HepG2 (cell line): ENCODE measurements around the gene FANCL. TPM values are rescaled to one million over a fixed set of nuclear protein-coding genes. Genes with fewer than 3 reads are reported as not detected.
A peak's percentile ranks its signal among the peaks of the same experiment; 100 is the strongest.

ENCODE experiments used
- DRAP1 ChIP-seq: IDR thresholded peaks from 2 replicates; pipeline ENCODE4 v1.6.1; 2016; ENCODE audit warnings: missing genetic modification reagents, missing compliant biosample characterization
- E2F5 ChIP-seq: sonication (generic); formaldehyde crosslinking; conservative IDR thresholded peaks from 2 replicates; pipeline ENCODE4 v1.4.0; 2020; ENCODE audit warnings: missing genetic modification reagents
- ELF4 ChIP-seq: sonication (generic); formaldehyde crosslinking; IDR thresholded peaks from 2 replicates; pipeline ENCODE4 v1.5.0; 2020; ENCODE audit warnings: missing genetic modification reagents, mild to moderate bottlenecking, moderate library complexity, borderline replicate concordance
- FOXM1 ChIP-seq: sonication (generic); formaldehyde crosslinking; IDR thresholded peaks from 2 replicates; pipeline ENCODE4 v1.5.0; 2020; ENCODE audit warnings: missing genetic modification reagents
- GABPA ChIP-seq, 2 experiments: IDR thresholded peaks; 2 replicates each; pipeline ENCODE4 v1.6.1; 2011 to 2016; ENCODE audit warnings: low read depth in 2 of 2, low read length in 1 of 2, missing biosample characterization in 1 of 2, missing genetic modification characterization in 1 of 2
- HOXA3 ChIP-seq: sonication (generic); formaldehyde crosslinking; IDR thresholded peaks from 2 replicates; pipeline ENCODE4 v1.5.0; 2020; ENCODE audit warnings: missing genetic modification reagents
- HOXD1 ChIP-seq: sonication (generic); formaldehyde crosslinking; IDR thresholded peaks from 2 replicates; pipeline ENCODE4 v1.5.0; 2020; ENCODE audit warnings: missing genetic modification reagents
- IKZF4 ChIP-seq: sonication (generic); formaldehyde crosslinking; IDR thresholded peaks from 2 replicates; pipeline ENCODE4 v1.5.1; 2020; ENCODE audit warnings: borderline replicate concordance, mild to moderate bottlenecking, low read depth, missing genetic modification reagents; ENCODE audit errors: not compliant biosample characterization
- KAT2B ChIP-seq: fragments of 150-350 bp; IDR thresholded peaks from 2 replicates; pipeline ENCODE4 v1.6.1; 2014; ENCODE audit warnings: low read depth, low read length, borderline replicate concordance
- KAT7 ChIP-seq: IDR thresholded peaks from 2 replicates; pipeline ENCODE4 v1.6.1; 2018; ENCODE audit warnings: borderline replicate concordance, missing compliant biosample characterization
- PITX1 ChIP-seq: sonication (generic); formaldehyde crosslinking; IDR thresholded peaks from 2 replicates; pipeline ENCODE4 v1.5.1; 2020; ENCODE audit warnings: mild to moderate bottlenecking, missing genetic modification reagents
- RBFOX2 ChIP-seq: fragments of 200-400 bp; formaldehyde crosslinking; IDR thresholded peaks from 2 replicates; pipeline ENCODE4 v1.6.1; 2017; ENCODE audit warnings: low read depth, mild to moderate bottlenecking, low read length
- SNAPC5 ChIP-seq: sonication (generic); formaldehyde crosslinking; IDR thresholded peaks from 2 replicates; pipeline ENCODE4 v1.8.1; 2023; ENCODE audit warnings: mild to moderate bottlenecking, missing genetic modification reagents, borderline replicate concordance
- TCF12 ChIP-seq, 2 experiments: fragments of 450-650 bp in 1 of 2; sonication (generic) in 1 of 2; formaldehyde crosslinking in 1 of 2; IDR thresholded peaks; 2 replicates each; pipeline versions ENCODE4 v1.6.1 to v1.8.0; 2017 to 2022; ENCODE audit warnings: antibody characterized with exemption in 1 of 2, mild to moderate bottlenecking in 1 of 2, missing genetic modification reagents in 1 of 2, moderate library complexity in 1 of 2
- TP53 ChIP-seq: sonication (generic); formaldehyde crosslinking; conservative IDR thresholded peaks from 2 replicates; pipeline ENCODE4 v1.4.0; 2020; ENCODE audit warnings: missing genetic modification reagents
- TRIM22 ChIP-seq: fragments of 450-650 bp; IDR thresholded peaks from 2 replicates; pipeline ENCODE4 v1.6.1; 2017
- ZEB1 ChIP-seq: IDR thresholded peaks from 2 replicates; pipeline ENCODE4 v1.6.1; 2012; ENCODE audit warnings: mild to moderate bottlenecking, low read depth, inconsistent platforms; ENCODE audit not compliant: insufficient replicate concordance
- ZFP36 ChIP-seq: fragments of 150-350 bp; IDR thresholded peaks from 2 replicates; pipeline ENCODE4 v1.6.1; 2018; ENCODE audit warnings: borderline replicate concordance, low read length, low read depth; ENCODE audit not compliant: partially characterized antibody
- ZFP91 ChIP-seq: sonication (generic); formaldehyde crosslinking; IDR thresholded peaks from 2 replicates; pipeline ENCODE4 v1.9.0; 2022; ENCODE audit warnings: missing genetic modification reagents, mild to moderate bottlenecking, borderline replicate concordance
- ZNF296 ChIP-seq: sonication (generic); formaldehyde crosslinking; conservative IDR thresholded peaks from 2 replicates; pipeline ENCODE4 v1.5.0; 2020; ENCODE audit warnings: mild to moderate bottlenecking, missing genetic modification reagents
- ZNF510 ChIP-seq: sonication (generic); formaldehyde crosslinking; IDR thresholded peaks from 2 replicates; pipeline ENCODE4 v1.4.0; 2020; ENCODE audit warnings: low read depth, mild to moderate bottlenecking, missing genetic modification reagents
- ZNF556 ChIP-seq: sonication (generic); formaldehyde crosslinking; IDR thresholded peaks from 2 replicates; pipeline ENCODE4 v1.4.0; 2020; ENCODE audit warnings: mild to moderate bottlenecking, missing genetic modification reagents, borderline replicate concordance
- ZNF557 ChIP-seq: sonication (generic); formaldehyde crosslinking; IDR thresholded peaks from 2 replicates; pipeline ENCODE4 v1.4.0; 2020; ENCODE audit warnings: missing genetic modification reagents
- ZNF83 ChIP-seq: sonication (generic); formaldehyde crosslinking; IDR thresholded peaks from 2 replicates; pipeline ENCODE4 v1.4.0; 2020; ENCODE audit warnings: missing genetic modification reagents, mild to moderate bottlenecking, borderline replicate concordance
- ZSCAN25 ChIP-seq: sonication (generic); formaldehyde crosslinking; IDR thresholded peaks from 2 replicates; pipeline ENCODE4 v1.8.0; 2022; ENCODE audit warnings: mild to moderate bottlenecking, missing genetic modification reagents
- polyA plus RNA-seq, 8 experiments: library from polyadenylated mRNA; depleted of rRNA in 3 of 8; stranded (reverse) in 7 of 8; unstranded in 1 of 8; fragments of >200 nt; fragmentation: Illumina TruSeq in 4 of 8; extraction: Trizol in 4 of 8; gene quantifications; 2 replicates each; pipeline versions ENCODE4 v1.2.1 to v1.2.3, GENCODE V29; 2011 to 2016; ENCODE audit warnings: low read depth in 4 of 8, missing spikeins in 1 of 8, mixed read lengths in 1 of 8; ENCODE audit not compliant: insufficient read depth in 1 of 8
- total RNA-seq, 5 experiments: library from RNA; depleted of rRNA; stranded (reverse); fragments of >200 nt; fragmentation: Illumina TruSeq; extraction: Trizol; gene quantifications; 2 replicates each; pipeline ENCODE4 v1.2.3, GENCODE V29; 2016; ENCODE audit warnings: low read depth in 1 of 5

The FANCL gene
- total and polyA plus RNA-seq, 2 of the 13 experiments (the other 11 are each of a cell fraction or from before 2014, with no cell fraction given): 40.7 to 66.8 TPM

GRCh38 chr2:58240670-58241545, at the start of gene FANCL (continued):
- no peak; the same call in 1 of the 2 replicates for TF ChIP-seq SNAPC5 (CRISPR knock-in tag)
- peak; percentile 74 for TF ChIP-seq ZEB1
- TF ChIP-seq E2F5: peak; percentile 98
- peak; percentile 99 for TF ChIP-seq ZNF510 (CRISPR knock-in tag)
- 0 out of 2 replicates have a peak, but pooled peaks have one; percentile 71 for TF ChIP-seq FOXM1 (CRISPR knock-in tag)
- TF ChIP-seq TCF12 (IDR thresholded peaks at IDR 0.05): no peak
- peak; percentile 64; the same call in 1 of the 2 replicates for TF ChIP-seq TCF12 (CRISPR knock-in tag; IDR thresholded peaks at IDR 0.05)
- peak; percentile 91 for TF ChIP-seq PITX1 (CRISPR knock-in tag)
- peak; percentile 97 for TF ChIP-seq ZNF556 (CRISPR knock-in tag)
- peak; percentile 49 for TF ChIP-seq ZNF557 (CRISPR knock-in tag)
- peak; percentile 92 for TF ChIP-seq RBFOX2
- TF ChIP-seq ZNF296 (CRISPR knock-in tag): no peak
- 0 out of 2 replicates have a peak, but pooled peaks have one; percentile 19 for TF ChIP-seq TP53 (CRISPR knock-in tag)
- peak; percentile 82 for TF ChIP-seq DRAP1 (CRISPR knock-in tag)
- no peak for TF ChIP-seq HOXD1
- no peak for TF ChIP-seq KAT2B
- TF ChIP-seq IKZF4 (CRISPR knock-in tag): no peak
- TF ChIP-seq ZSCAN25: peak; percentile 84; the same call in 1 of the 2 replicates
- TF ChIP-seq ELF4 (CRISPR knock-in tag): peak; percentile 28; the same call in 1 of the 2 replicates
- peak; percentile 93 for TF ChIP-seq ZFP91
- TF ChIP-seq HOXA3: peak; percentile 94
- no peak for TF ChIP-seq TRIM22
- TF ChIP-seq GABPA (IDR thresholded peaks at IDR 0.05; ENCODE audit: low read depth, low read length): peak; percentile 84
- TF ChIP-seq GABPA (CRISPR knock-in tag; IDR thresholded peaks at IDR 0.05; ENCODE audit: low read depth): peak; percentile 95
- TF ChIP-seq ZFP36: no peak
- TF ChIP-seq ZNF83 (CRISPR knock-in tag): no peak
- peak; percentile 68 for TF ChIP-seq KAT7 (CRISPR knock-in tag)
